ENCODE results near the gene UNKL. TPM values are rescaled to one million over a fixed set of nuclear protein-coding genes. Genes with fewer than 3 reads are reported as not detected.

The UNKL gene
- total RNA-seq, 1 donor from 2014 or later, result 70.7 TPM

DNA sequence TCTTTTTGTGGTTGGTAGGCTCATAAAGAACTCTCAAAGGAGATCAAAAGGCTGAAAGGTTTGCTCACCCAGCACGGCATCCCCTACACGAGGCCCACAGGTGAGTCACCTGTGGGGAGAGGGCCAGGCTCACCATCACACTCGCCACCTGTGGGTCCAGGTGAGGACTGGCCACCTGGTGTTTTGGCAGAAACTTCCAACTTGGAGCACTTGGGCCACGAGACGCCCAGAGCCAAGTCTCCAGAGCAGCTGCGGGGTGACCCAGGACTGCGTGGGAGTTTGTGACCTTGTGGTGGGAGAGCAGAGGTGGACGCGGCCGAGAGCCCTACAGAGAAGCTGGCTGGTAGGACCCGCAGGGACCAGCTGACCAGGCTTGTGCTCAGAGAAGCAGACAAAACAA lies 51.7 kb downstream of the UNKL start:
- Mint-ChIP-seq H3K4me3 (no peak overlapping the region), H3K9me3 (no peaks in the 10 kb centered on the region), H3K36me3 (ENCODE audit: low read depth) (peaks cover 64% of the 10 kb centered on the region), H3K27ac (no peak overlapping the region), H3K4me1 (peaks cover 9% of the 10 kb centered on the region), H3K27me3 (no peaks in the 10 kb centered on the region)
- ATAC-seq (ENCODE audit: low read depth) (no peak), DNase-seq (no peak)
- intact Hi-C loops (cut with micrococcal nuclease), result loop anchor here (1.0 to 5.0 kb wide), 5 partner anchors 12 to 249 kb away; partner anchors contain the start of genes CRAMP1, GNPTG, IFT140 and TSR3
- no peak for TF ChIP-seq CTCF (IDR thresholded peaks at IDR 0.05)
- POLR2A ChIA-PET, result interaction anchor here (1.1 to 1.4 kb wide), 2 partner anchors 176 to 315 kb away, joined by 3 to 5 read pairs; partner anchors contain the start of gene JPT2
- CTCF ChIA-PET, result interaction anchor here (0.9 to 2.4 kb wide), 16 partner anchors 9 to 343 kb away, joined by 3 to 14 read pairs (median 4); partner anchors contain the start of gene MAPK8IP3

- Mint-ChIP-seq H3K4me1 (peaks cover 9% of the 10 kb centered on the region), H3K9me3 (no peaks in the 10 kb centered on the region), H3K27me3 (no peaks in the 10 kb centered on the region), H3K4me3 (no peak overlapping the region), H3K36me3 (ENCODE audit: low read depth) (peaks cover 64% of the 10 kb centered on the region), H3K27ac (no peak overlapping the region)
- CTCF ChIA-PET, result interaction anchor here (1.5 kb wide), 1 partner anchor 254 kb away, joined by 4 read pairs; no protein-coding TSS in a partner anchor
- intact Hi-C loops (cut with micrococcal nuclease), result loop anchor here (5.0 kb wide), 1 partner anchor 250 kb away; the partner anchor contains the start of genes CRAMP1 and IFT140
- POLR2A ChIA-PET, result no interaction called here
- ATAC-seq (ENCODE audit: low read depth) (no peak), DNase-seq (no peak)
- no peak for TF ChIP-seq CTCF (IDR thresholded peaks at IDR 0.05)
Observed at GRCh38 chr16:1361685-1362360, 52.7 kb downstream of the UNKL start.

- intact Hi-C loops (cut with micrococcal nuclease), result no loop called here
- no peak overlapping the region for H3K4me3 Mint-ChIP-seq
Observed at GRCh38 chr16:1357906-1358566, 56.5 kb downstream of the UNKL start.

GRCh38 chr16:1356061-1356900 lies 58.2 kb downstream of the UNKL start:
- ATAC-seq (ENCODE audit: low read depth), result no peak
- CTCF ChIA-PET, result no interaction called here
- Mint-ChIP-seq H3K27me3 (no peaks in the 10 kb centered on the region), H3K9me3 (no peaks in the 10 kb centered on the region), H3K27ac (no peak overlapping the region), H3K4me3 (no peak overlapping the region), H3K4me1 (peaks cover 24% of the 10 kb centered on the region), H3K36me3 (ENCODE audit: low read depth) (peaks cover 21% of the 10 kb centered on the region)
- TF ChIP-seq CTCF (IDR thresholded peaks at IDR 0.05), result no peak
- POLR2A ChIA-PET, result no interaction called here
- intact Hi-C loops (cut with micrococcal nuclease), result no loop called here
- DNase-seq, result no peak

More at GRCh38 chr16:1357906-1358566, 56.5 kb downstream of the UNKL start:
- ChIA-PET CTCF (no interaction called here), POLR2A (no interaction called here)
- Mint-ChIP-seq H3K27me3 (no peaks in the 10 kb centered on the region), H3K36me3 (ENCODE audit: low read depth) (peaks cover 34% of the 10 kb centered on the region), H3K27ac (no peak overlapping the region), H3K4me1 (peaks cover 15% of the 10 kb centered on the region), H3K9me3 (no peaks in the 10 kb centered on the region)
- TF ChIP-seq CTCF (IDR thresholded peaks at IDR 0.05), result no peak
- ATAC-seq (ENCODE audit: low read depth) (no peak), DNase-seq (no peak)

Data from activated B cell treated with CpG ODN at 0.5 μM for 24 hours (primary cell).